ENCODE data around the gene PHF19.

- TF ChIP-seq CTCF (IDR thresholded peaks at IDR 0.05): 0 out of 2 replicates have a peak, but pooled peaks have one; percentile 4
- TF ChIP-seq ZFX (IDR thresholded peaks at IDR 0.05; ENCODE audit: borderline replicate concordance): no peak
Observed at GRCh38 chr9:120863833-120864232, 13.2 kb downstream of the PHF19 start.

All from 22Rv1 (cell line).